ENCODE data around the gene TEP1. TPM values are rescaled to one million over a fixed set of nuclear protein-coding genes. Genes with fewer than 3 reads are reported as not detected.

Gene TEP1
- total RNA-seq, 1 donor from 2014 or later = 17.5 TPM

DNA sequence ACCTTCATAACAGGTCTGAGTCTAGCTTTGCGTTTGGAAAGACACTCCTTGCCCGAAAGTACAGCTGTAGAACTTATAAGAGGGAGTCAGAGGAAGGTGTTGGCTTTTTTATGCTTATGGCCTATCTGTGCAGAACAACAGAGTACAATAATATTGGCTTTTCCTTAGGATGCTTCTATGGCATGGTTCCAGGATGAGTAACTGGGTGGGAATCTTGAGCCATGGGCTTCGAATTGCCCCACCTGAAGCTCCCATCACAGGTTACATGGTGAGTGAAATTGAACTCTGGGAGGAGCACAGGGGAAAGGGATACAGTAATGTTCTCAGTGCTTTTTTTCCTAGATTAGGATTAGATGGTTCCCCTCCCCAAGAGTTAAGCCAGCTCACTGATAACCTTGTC is 56.9 kb downstream of the TEP1 start:
- H3K4me3 ChIP-seq (ENCODE audit: low read depth, low read length) = no peak overlapping the region
- DNase-seq (ENCODE audit: low read depth) = no peak

DNA sequence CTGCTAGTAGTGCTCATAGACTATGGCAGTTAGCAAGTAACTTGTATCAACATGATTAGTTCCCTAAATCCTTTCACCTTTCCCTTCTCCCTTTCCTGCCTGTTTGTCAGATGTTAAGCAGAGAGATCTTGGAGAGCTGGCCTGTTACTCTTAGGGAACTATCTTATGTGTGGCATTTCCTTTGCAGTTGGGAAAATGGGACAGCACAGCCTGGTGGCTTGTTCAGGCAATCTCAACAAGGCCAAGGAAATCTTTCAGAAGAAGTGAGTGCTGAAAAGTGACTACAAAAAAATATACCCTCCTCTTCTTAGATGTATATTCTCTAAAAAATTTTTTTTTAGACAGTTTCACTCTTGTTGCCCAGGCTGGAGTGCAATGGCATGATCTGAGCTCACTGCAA is 62.4 kb downstream of the TEP1 start:
- DNase-seq (ENCODE audit: low read depth) = no peak
- TF ChIP-seq, protein P1, sequence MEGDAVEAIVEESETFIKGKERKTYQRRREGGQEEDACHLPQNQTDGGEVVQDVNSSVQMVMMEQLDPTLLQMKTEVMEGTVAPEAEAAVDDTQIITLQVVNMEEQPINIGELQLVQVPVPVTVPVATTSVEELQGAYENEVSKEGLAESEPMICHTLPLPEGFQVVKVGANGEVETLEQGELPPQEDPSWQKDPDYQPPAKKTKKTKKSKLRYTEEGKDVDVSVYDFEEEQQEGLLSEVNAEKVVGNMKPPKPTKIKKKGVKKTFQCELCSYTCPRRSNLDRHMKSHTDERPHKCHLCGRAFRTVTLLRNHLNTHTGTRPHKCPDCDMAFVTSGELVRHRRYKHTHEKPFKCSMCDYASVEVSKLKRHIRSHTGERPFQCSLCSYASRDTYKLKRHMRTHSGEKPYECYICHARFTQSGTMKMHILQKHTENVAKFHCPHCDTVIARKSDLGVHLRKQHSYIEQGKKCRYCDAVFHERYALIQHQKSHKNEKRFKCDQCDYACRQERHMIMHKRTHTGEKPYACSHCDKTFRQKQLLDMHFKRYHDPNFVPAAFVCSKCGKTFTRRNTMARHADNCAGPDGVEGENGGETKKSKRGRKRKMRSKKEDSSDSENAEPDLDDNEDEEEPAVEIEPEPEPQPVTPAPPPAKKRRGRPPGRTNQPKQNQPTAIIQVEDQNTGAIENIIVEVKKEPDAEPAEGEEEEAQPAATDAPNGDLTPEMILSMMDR (conservative IDR thresholded peaks at IDR 0.05; ENCODE audit: low read depth, low read length) = peak; percentile 53
- no peak overlapping the region for H3K4me3 ChIP-seq (ENCODE audit: low read depth, low read length)

More for the DNA sequence above, 56.9 kb downstream of the TEP1 start:
- TF ChIP-seq, protein P1 (conservative IDR thresholded peaks at IDR 0.05; ENCODE audit: low read depth, low read length) = no peak

DNA sequence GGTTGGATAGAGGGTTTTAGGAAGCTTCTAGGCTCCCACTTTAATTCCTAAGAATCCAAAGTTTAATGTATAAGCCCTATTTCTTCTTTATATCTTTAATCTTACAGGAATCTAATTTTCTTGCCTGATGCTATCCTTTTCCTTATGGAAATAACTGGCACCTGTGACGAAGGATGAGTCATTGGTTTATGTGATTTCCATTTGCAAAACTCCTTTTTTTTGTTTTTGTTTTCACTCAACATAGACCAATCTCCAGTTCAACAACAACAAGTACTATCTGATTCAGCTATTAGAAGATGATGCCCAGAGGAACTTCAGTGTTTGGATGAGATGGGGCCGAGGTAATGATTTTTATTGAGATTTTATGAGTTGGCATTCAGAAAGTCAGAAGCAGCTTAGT is 63.0 kb downstream of the TEP1 start:
- DNase-seq (ENCODE audit: low read depth) = no peak
- H3K4me3 ChIP-seq (ENCODE audit: low read depth, low read length) = no peak overlapping the region
- TF ChIP-seq, protein P1 (conservative IDR thresholded peaks at IDR 0.05; ENCODE audit: low read depth, low read length) = no peak

DNA sequence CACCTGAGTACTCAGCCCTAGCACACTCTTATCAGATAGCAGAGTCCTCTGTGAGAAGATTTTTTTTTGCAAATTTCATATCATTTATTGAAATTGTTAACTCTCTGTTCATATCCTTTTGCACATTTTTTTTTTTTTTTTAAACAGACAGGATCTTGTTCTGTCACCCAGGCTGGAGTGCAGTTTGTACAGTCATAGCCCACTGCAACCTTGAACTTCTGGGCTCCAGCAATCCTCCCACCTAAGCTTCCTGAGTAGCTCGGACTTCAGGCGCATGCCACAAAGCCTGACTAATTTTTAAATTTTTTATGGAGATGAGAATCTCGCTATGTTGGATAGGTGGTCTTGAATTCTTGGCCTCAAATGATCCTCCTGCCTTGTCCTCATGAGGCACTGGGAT is 65.6 kb downstream of the TEP1 start:
- TF ChIP-seq, protein P1 (conservative IDR thresholded peaks at IDR 0.05; ENCODE audit: low read depth, low read length) = no peak
- no peak overlapping the region for H3K4me3 ChIP-seq (ENCODE audit: low read depth, low read length)
- DNase-seq (ENCODE audit: low read depth) = no peak

DNA sequence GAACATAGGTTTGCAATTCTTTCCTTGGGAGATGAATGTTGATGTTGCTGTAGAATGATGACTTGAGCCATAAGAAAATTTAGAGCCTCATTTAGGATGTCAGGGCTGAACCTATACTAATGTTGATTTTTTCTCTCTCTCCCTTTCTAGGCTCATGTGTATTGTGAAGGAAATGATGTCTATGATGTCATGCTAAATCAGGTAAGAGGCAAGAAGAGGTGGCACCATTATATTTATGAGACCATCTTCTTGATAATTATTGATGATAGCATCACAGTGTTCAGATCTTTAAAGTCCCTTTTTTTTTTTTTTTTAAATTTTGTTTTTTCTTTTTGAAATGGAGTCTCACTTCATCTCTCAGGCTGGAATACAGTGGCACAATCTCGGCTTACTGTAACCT is 66.6 kb downstream of the TEP1 start:
- H3K4me3 ChIP-seq (ENCODE audit: low read depth, low read length) = no peak overlapping the region
- TF ChIP-seq, protein P1 (conservative IDR thresholded peaks at IDR 0.05; ENCODE audit: low read depth, low read length) = no peak
- no peak for DNase-seq (ENCODE audit: low read depth)

DNA sequence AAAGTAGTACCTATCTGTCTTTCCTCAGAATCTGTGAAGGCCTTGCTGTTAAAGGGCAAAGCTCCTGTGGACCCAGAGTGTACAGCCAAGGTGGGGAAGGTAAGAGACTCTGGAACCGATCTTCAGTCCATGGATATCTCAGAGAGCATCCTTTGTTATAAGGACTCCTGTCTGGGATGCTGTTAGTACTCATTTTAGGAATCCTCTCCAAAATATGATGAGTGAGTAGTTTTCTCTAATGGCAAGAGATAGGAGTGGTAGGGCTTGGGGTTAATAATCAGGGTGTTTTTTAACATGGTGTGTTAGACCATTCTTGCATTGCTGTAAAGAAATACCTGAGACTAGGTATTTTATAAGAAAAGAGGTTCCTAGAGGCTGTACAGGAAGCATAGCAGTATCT is 67.9 kb downstream of the TEP1 start:
- no peak for DNase-seq (ENCODE audit: low read depth)
- no peak overlapping the region for H3K4me3 ChIP-seq (ENCODE audit: low read depth, low read length)
- TF ChIP-seq, protein P1 (conservative IDR thresholded peaks at IDR 0.05; ENCODE audit: low read depth, low read length) = no peak

DNA sequence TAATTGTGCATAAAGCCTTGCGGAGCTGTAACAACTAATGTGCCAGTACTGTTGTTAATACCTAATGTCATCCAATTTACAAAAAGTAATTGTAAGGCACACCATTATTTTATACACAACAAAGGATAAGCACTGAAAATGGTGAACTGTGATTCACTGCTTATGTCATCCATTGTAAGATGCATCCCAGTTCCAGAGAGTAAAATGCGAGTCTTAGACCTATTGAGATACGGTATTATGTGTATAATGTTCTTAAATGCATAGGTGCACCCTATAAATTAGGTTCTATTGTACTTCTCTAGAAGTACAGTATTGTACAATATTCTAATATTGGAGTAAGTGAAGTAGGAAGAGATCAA is 69.5 kb downstream of the TEP1 start:
- DNase-seq (ENCODE audit: low read depth) = no peak
- H3K4me3 ChIP-seq (ENCODE audit: low read depth, low read length) = peak overlapping the region; percentile 69
- TF ChIP-seq, protein P1 (conservative IDR thresholded peaks at IDR 0.05; ENCODE audit: low read depth, low read length) = no peak

All from epithelial cell of proximal tubule (primary cell).